B cell (primary cell): ENCODE results near the gene BCAP29. TPM values are rescaled to one million over a fixed set of nuclear protein-coding genes. Genes with fewer than 3 reads are reported as not detected.

ENCODE experiments used
- ATAC-seq: fragments of 200-7000 bp; cut with Tn5 transposase; one replicate; pipeline ENCODE4 v1.10.0; 2021; ENCODE audit warnings: low read depth, mild to moderate bottlenecking, moderate number of reproducible peaks, moderate library complexity
- CTCF ChIA-PET: fragments of 350-600 bp; sonication (Branson Sonifier 250); formaldehyde crosslinking; loops from one replicate; lab custom pipeline; 2021; ENCODE audit warnings: antibody characterized with exemption, inconsistent platforms; lab: Charles Lee
- POLR2A ChIA-PET: fragments of 350-600 bp; sonication (Branson Sonifier 250); formaldehyde crosslinking; loops from one replicate; lab custom pipeline; 2021; ENCODE audit warnings: antibody characterized with exemption; lab: Charles Lee
- DNase-seq: peaks from one replicate; pipeline ENCODE4 v3.0.0; 2013
- H2AFZ ChIP-seq: 2 replicates; pipeline ENCODE4 v1.6.1; 2012; ENCODE audit warnings: mild to moderate bottlenecking, low read depth, low read length; ENCODE audit not compliant: insufficient read depth, poor library complexity, severe bottlenecking
- H3K27ac ChIP-seq, 2 donors: 1 replicate in 1 of 2; 2 replicates in 1 of 2; pipeline ENCODE4 v1.5.1; 2012 to 2013; ENCODE audit warnings: low read length in 2 of 2, mild to moderate bottlenecking in 2 of 2, moderate library complexity in 1 of 2
- H3K27me3 ChIP-seq, 4 experiments: fragments of 200-600 bp in 1 of 4; sonication (generic) in 1 of 4; replicated peaks in 1 of 4; 1 replicate in 2 of 4; 2 replicates in 2 of 4; pipeline versions ENCODE4 v1.6.1 to v1.7.0; 2013 to 2016; ENCODE audit warnings: low read length in 3 of 4, mild to moderate bottlenecking in 2 of 4, mixed read lengths in 1 of 4, moderate library complexity in 1 of 4; ENCODE audit not compliant: insufficient read depth in 4 of 4, control insufficient read depth in 3 of 4; ENCODE audit errors: control extremely low read depth in 1 of 4
- H3K36me3 ChIP-seq, 2 experiments: replicated peaks in 1 of 2; 1 replicate in 1 of 2; 2 replicates in 1 of 2; pipeline versions ENCODE4 v1.6.1 to v1.7.1; 2013; ENCODE audit warnings: low read length in 1 of 2; ENCODE audit not compliant: insufficient read depth in 2 of 2, control insufficient read depth in 1 of 2; ENCODE audit errors: control extremely low read depth in 1 of 2, extremely low read depth in 1 of 2
- H3K4me1 ChIP-seq, 2 donors: fragments of 200-600 bp in 1 of 2; sonication (generic) in 1 of 2; 1 replicate in 1 of 2; 2 replicates in 1 of 2; pipeline versions ENCODE4 v1.5.1 to v1.6.1; 2013 to 2017; ENCODE audit warnings: low read length in 2 of 2; ENCODE audit not compliant: control insufficient read depth in 2 of 2, insufficient read depth in 2 of 2
- H3K4me2 ChIP-seq: replicated peaks from 2 replicates; pipeline ENCODE3; 2012; ENCODE audit warnings: mild to moderate bottlenecking, low read depth, low read length; ENCODE audit not compliant: poor library complexity, severe bottlenecking
- H3K4me3 ChIP-seq, 5 experiments: fragments of 200-600 bp in 1 of 5; sonication (generic) in 1 of 5; 1 replicate in 3 of 5; 2 replicates in 2 of 5; pipeline versions ENCODE4 v1.5.1 to v1.7.0; 2011 to 2016; ENCODE audit warnings: low read length in 4 of 5, mild to moderate bottlenecking in 4 of 5, low read depth in 2 of 5, control low read depth in 1 of 5, moderate library complexity in 1 of 5; ENCODE audit not compliant: insufficient read depth in 1 of 5; ENCODE audit errors: control extremely low read depth in 1 of 5, extremely low read depth in 1 of 5
- H3K79me2 ChIP-seq: fragments of 200-600 bp; sonication (generic); one replicate; pipeline ENCODE4 v1.6.0; 2016; ENCODE audit warnings: low read length; ENCODE audit not compliant: control insufficient read depth, insufficient read depth
- H3K9ac ChIP-seq: fragments of 200-600 bp; sonication (generic); 2 replicates; pipeline ENCODE4 v1.6.1; 2017; ENCODE audit warnings: mild to moderate bottlenecking, low read length, moderate library complexity
- H3K9me3 ChIP-seq, 3 donors: one replicate each; pipeline versions ENCODE4 v1.6.1 to v1.7.1; 2013; ENCODE audit warnings: low read length in 2 of 3; ENCODE audit not compliant: control insufficient read depth in 2 of 3, insufficient read depth in 1 of 3; ENCODE audit errors: control extremely low read depth in 1 of 3
- H4K20me1 ChIP-seq: 2 replicates; pipeline ENCODE4 v1.6.0; 2012; ENCODE audit warnings: mild to moderate bottlenecking, low read length; ENCODE audit not compliant: insufficient read depth, control insufficient read depth, poor library complexity, severe bottlenecking
- H3K27ac Mint-ChIP-seq: one replicate; pipeline ENCODE4 v1.8.0; 2021; ENCODE audit warnings: mixed read lengths
- H3K27me3 Mint-ChIP-seq: one replicate; pipeline ENCODE4 v1.8.0; 2021; ENCODE audit warnings: mixed read lengths
- H3K4me1 Mint-ChIP-seq: one replicate; pipeline ENCODE4 v1.8.0; 2021; ENCODE audit warnings: mixed read lengths
- H3K4me3 Mint-ChIP-seq: one replicate; pipeline ENCODE4 v1.8.0; 2021; ENCODE audit warnings: mixed read lengths
- H3K9me3 Mint-ChIP-seq: one replicate; pipeline ENCODE4 v1.8.0; 2022; ENCODE audit warnings: mixed read lengths; ENCODE audit not compliant: insufficient read depth
- EZH2 ChIP-seq: IDR thresholded peaks from 2 replicates; pipeline ENCODE4 v1.6.1; 2012; ENCODE audit warnings: borderline replicate concordance, low read depth, mild to moderate bottlenecking, moderate library complexity, low read length; ENCODE audit not compliant: insufficient read depth, poor library complexity, severe bottlenecking
- WGBS: methylation state at CpG from one replicate; pipeline ENCODE4 v1.1.5; 2013; ENCODE audit warnings: missing lambda C conversion rate; ENCODE audit not compliant: insufficient coverage; 5-methylcytosine and 5-hydroxymethylcytosine counted together
- intact Hi-C: fragments of 100-400 bp; cut with micrococcal nuclease; formaldehyde crosslinking; loops from one replicate; pipeline ENCODE4 v1.10.0; 2022
- polyA plus RNA-seq: library from polyadenylated mRNA; depleted of rRNA; stranded (reverse); fragments of >200 nt; gene quantifications from 2 replicates; pipeline ENCODE4 v1.2.3, GENCODE V29; 2012
- total RNA-seq, 2 donors: library from RNA; stranded (reverse); fragments of 120-200 nt in 1 of 2; gene quantifications; 1 replicate in 1 of 2; 2 replicates in 1 of 2; pipeline versions ENCODE4 v1.2.3 to v1.2.4, GENCODE V29; 2013 to 2022
- TF ChIP-seq, protein P1 (sequence below): fragments of 200-600 bp; IDR thresholded peaks from one replicate; pipeline ENCODE4 v1.8.0; 2022; ENCODE audit warnings: antibody characterized with exemption, mild to moderate bottlenecking

Gene BCAP29
- total and polyA plus RNA-seq, 2 donors (not counting 1 experiment from before 2014, with no cell fraction given), result 24.6 to 27.3 TPM

DNA sequence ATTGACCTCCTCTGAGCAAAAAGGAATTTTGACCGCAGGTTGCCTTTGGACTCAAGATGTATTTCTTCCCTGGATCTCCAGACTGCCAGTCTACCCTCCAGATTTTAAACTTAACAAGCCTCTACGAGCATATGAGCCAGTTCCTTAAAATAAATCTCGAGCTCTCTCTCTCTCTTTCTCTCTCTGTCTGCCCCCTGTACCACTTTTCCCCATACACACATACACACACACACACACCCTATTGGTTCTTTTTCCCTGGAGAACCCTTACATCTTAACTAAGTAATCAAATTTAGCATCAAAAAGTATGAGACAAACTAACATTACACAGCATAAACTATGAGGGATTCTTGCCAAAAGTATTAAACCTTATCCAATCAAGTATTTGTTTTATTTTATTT lies 11.4 kb downstream of the BCAP29 start:
- H3K27ac Mint-ChIP-seq, result no peak overlapping the region
- ATAC-seq (no peak), DNase-seq (no peak)
- Histone ChIP-seq H3K9ac (no peak overlapping the region), H3K4me2 (no peak overlapping the region), H2AFZ (no peak overlapping the region), H3K4me3 (no peak overlapping the region), H3K4me1 (no peaks in the 10 kb centered on the region), H3K27me3 (no peaks in the 10 kb centered on the region), H4K20me1 (no peaks in the 10 kb centered on the region), H3K9me3 (no peaks in the 10 kb centered on the region), H3K79me2 (no peaks in the 10 kb centered on the region), H3K36me3 (peaks cover 7 to 11% of the 10 kb centered on the region in 2 experiments), H3K27ac (no peak overlapping the region)
- POLR2A ChIA-PET, result no interaction called here
- H3K4me3 Mint-ChIP-seq, result no peak overlapping the region
- H3K4me1 Mint-ChIP-seq, result no peaks in the 10 kb centered on the region
- intact Hi-C loops, result no loop called here
- H3K27me3 Mint-ChIP-seq, result no peaks in the 10 kb centered on the region
- no peaks in the 10 kb centered on the region for H3K9me3 Mint-ChIP-seq
- CTCF ChIA-PET, result no interaction called here
- WGBS, result 100% methylated on average over 3 of the region's 3 CpGs
- TF ChIP-seq, protein P1, sequence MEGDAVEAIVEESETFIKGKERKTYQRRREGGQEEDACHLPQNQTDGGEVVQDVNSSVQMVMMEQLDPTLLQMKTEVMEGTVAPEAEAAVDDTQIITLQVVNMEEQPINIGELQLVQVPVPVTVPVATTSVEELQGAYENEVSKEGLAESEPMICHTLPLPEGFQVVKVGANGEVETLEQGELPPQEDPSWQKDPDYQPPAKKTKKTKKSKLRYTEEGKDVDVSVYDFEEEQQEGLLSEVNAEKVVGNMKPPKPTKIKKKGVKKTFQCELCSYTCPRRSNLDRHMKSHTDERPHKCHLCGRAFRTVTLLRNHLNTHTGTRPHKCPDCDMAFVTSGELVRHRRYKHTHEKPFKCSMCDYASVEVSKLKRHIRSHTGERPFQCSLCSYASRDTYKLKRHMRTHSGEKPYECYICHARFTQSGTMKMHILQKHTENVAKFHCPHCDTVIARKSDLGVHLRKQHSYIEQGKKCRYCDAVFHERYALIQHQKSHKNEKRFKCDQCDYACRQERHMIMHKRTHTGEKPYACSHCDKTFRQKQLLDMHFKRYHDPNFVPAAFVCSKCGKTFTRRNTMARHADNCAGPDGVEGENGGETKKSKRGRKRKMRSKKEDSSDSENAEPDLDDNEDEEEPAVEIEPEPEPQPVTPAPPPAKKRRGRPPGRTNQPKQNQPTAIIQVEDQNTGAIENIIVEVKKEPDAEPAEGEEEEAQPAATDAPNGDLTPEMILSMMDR, result no peak
- TF ChIP-seq EZH2, result no peak

DNA sequence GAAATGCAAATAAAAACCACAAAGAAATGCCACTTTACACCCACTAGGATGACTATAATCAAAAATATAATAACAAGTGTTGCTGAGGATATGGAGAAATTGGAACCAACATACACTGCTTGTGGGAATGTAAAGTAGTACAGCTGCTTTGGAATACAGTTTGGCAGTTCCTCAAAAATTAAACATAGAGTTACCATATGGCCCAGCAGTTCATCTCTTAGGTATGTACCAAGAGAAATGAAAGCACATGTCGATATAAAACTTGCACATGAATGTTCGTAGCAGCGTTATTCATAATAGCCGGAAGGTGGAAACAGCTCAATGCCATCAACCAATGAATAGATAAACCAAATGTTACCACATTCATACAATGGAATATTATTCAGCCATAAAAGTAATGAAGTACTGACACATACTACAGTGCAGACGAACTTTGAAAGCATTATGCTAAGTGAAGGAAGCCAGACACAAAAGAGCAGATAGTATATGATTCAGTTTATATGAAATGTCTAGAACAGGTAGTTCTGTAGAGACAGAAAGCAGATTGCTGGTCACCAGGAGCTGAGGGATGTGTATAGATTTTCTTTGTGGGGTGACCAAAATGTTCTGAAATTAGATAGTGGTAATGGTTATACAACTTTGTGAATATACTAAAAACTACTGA lies 12.4 kb downstream of the BCAP29 start:
- H3K9ac ChIP-seq, result no peak overlapping the region
- no peaks in the 10 kb centered on the region for H3K27me3 ChIP-seq
- H4K20me1 ChIP-seq, result no peaks in the 10 kb centered on the region
- POLR2A ChIA-PET, result interaction anchor here (0.7 kb wide), 1 partner anchor 8 kb away, joined by 3 read pairs; no protein-coding TSS in a partner anchor
- H3K9me3 ChIP-seq, result no peaks in the 10 kb centered on the region
- Mint-ChIP-seq H3K9me3 (no peaks in the 10 kb centered on the region), H3K4me1 (no peaks in the 10 kb centered on the region), H3K27ac (no peak overlapping the region), H3K4me3 (no peak overlapping the region), H3K27me3 (no peaks in the 10 kb centered on the region)
- no peaks in the 10 kb centered on the region for H3K4me1 ChIP-seq
- ATAC-seq (no peak), DNase-seq (no peak)
- H3K36me3 ChIP-seq, result peaks cover 7 to 12% of the 10 kb centered on the region in 2 experiments
- H2AFZ ChIP-seq, result no peak overlapping the region
- CTCF ChIA-PET, result interaction anchor here (0.6 to 2.4 kb wide), 3 partner anchors 69 to 1934 kb away, joined by 4 to 7 read pairs (median 4); partner anchors contain the start of gene SLC26A4
- no peak overlapping the region for H3K4me3 ChIP-seq
- intact Hi-C loops, result no loop called here
- no peak overlapping the region for H3K27ac ChIP-seq
- H3K4me2 ChIP-seq, result no peak overlapping the region
- H3K79me2 ChIP-seq, result no peaks in the 10 kb centered on the region
- TF ChIP-seq, protein P1, result no peak
- TF ChIP-seq EZH2, result no peak
- WGBS, result 100% methylated on average over 3 of the region's 5 CpGs
